WI38 (cell line): ENCODE measurements around the gene BRSK2.
"Not testable (repeated sequence)": the region's sequence is repeated elsewhere in the genome, so short reads cannot be mapped to it uniquely, and the experiment has no call there.

Experiments used
- H3K4me3 ChIP-seq: 2 replicates; pipeline ENCODE4 v1.5.1; 2011; ENCODE audit warnings: low read depth, mild to moderate bottlenecking, control low read depth, low read length
- TF ChIP-seq, protein P1 (sequence below): IDR thresholded peaks from 2 replicates; pipeline ENCODE4 v1.5.1; 2012; ENCODE audit warnings: low read depth, mild to moderate bottlenecking, control low read depth, low read length

The BRSK2 gene

DNA sequence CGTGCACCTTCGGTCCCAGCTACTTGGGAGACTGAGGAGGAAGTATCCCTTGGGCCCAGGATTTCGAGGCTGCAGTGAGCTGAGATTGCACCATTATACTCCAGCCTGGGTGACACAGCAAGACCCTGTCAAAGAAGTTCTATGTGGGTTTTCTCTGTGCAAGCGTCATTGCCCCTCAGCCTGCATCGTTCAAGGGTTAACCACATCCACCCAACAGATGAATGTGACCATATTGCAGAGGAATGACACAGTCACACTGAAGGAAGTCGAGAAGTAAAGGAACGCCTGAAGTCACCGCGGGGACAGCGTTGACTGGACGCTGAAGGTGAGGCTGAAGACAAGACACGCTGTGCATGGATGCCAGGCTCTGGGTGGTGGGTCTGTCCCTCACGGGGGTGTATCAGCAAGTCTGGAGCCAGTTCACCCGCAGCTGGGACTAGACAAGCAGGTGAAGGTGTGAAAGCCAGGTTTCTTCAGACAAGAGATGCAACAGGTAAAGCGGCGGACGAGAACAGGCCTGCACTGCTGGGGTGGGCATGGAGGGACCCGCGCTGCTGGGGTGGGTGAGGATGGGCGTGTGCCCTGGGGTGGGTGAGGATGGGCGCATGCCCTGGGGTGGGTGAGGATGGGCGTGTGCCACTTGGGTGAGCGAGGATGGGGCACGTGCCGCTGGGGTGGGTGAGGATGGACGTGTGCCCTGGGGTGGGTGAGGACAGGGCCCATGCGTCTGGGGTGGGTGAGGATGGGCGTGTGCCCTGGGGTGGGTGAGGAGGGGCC lies 43.8 kb upstream of the BRSK2 start:
- TF ChIP-seq, protein P1, sequence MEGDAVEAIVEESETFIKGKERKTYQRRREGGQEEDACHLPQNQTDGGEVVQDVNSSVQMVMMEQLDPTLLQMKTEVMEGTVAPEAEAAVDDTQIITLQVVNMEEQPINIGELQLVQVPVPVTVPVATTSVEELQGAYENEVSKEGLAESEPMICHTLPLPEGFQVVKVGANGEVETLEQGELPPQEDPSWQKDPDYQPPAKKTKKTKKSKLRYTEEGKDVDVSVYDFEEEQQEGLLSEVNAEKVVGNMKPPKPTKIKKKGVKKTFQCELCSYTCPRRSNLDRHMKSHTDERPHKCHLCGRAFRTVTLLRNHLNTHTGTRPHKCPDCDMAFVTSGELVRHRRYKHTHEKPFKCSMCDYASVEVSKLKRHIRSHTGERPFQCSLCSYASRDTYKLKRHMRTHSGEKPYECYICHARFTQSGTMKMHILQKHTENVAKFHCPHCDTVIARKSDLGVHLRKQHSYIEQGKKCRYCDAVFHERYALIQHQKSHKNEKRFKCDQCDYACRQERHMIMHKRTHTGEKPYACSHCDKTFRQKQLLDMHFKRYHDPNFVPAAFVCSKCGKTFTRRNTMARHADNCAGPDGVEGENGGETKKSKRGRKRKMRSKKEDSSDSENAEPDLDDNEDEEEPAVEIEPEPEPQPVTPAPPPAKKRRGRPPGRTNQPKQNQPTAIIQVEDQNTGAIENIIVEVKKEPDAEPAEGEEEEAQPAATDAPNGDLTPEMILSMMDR, result no peak
- no peak overlapping the region for H3K4me3 ChIP-seq

DNA sequence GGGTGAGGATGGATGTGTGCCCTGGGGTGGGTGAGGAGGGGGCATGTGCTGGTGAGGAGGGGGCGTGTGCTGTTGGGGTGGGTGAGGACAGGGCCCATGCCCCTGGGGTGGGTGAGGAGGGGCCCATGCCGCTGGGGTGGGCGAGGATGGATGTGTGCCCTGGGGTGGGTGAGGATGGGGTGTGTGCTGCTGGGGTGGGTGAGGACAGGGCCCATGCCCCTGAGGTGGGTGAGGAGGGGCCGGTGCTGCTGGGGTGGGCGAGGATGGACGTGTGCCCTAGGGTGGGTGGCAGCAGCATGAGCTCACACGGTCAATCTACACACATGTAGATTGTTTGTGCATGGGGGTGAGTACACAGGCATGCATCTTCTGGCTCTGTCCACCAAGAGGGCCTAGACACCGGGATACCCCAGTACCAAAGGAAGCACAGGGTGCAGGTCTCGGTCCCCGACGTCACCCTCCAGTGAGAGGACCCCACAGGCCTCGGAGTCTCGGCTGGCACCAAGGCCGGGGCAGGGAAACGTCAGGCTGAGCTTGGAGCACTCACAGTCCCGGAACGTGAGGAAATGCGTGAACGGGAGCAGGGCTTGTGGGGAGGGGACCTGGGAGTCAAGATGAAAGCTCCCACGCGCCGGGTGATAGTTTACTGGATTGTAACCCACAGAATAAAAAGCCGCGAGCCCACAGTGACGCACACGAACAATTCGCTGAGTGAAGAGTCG lies 42.9 kb upstream of the BRSK2 start:
- TF ChIP-seq, protein P1, result no peak
- no peak overlapping the region for H3K4me3 ChIP-seq

DNA sequence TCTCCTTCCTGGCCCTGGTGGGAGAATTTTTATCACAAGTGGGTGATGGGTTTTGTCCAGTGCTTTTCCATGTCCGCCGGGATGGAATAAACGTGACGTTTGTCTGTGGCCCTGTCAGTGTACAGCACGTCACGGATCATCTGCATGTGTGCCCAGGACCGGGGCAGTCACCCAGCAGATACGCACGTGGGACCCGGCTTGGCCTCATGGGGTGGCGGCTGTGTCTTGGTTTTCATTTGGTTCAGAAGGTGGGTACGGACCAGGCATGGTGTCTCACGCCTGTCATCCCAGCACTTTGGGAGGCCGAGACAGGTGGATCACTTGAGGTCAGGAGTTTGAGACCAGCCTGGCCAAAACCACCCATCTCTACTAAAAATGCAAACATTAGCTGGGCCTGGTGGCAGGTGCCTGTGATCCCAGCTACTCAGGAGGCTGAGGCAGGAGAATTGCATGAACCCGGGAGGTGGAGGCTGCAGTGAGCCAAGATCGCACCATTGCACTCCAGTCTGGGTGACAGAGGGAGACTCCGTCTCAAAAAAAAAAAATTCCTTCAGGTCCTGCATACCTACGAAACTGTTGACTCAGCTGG lies 42.2 kb upstream of the BRSK2 start:
- H3K4me3 ChIP-seq, result not testable (repeated sequence)

DNA sequence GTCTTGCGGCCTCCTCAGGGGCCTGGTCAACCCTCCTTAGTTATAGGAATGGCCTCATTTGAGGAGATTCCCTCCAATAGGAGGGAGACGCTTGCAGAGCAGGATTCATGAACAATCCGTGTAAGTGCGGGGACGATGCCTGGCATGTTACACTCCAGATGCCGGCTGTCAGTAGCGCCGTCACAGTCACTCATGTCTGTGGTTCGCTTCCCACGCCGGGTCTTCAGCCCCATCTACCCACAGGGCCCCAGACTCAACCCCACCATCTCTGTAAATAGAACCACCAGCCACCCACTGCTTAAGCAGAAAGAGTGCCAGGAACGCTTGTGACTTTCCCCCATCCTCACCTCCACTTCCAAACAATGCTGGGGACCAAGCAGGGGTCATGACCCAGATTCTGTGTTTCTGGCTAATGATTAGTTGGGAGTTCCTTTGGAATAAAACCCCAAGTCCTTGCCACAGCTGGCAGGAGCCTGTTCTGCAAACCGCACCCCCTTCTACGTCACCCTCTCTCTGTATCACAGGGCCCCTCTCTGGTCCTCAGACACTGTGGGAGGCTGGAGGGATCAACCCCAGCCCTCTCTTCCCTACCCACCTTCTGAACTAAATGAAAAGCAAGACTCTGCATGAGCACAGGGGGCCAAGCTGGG lies 41.5 kb upstream of the BRSK2 start:
- TF ChIP-seq, protein P1, result no peak
- H3K4me3 ChIP-seq, result no peak overlapping the region

DNA sequence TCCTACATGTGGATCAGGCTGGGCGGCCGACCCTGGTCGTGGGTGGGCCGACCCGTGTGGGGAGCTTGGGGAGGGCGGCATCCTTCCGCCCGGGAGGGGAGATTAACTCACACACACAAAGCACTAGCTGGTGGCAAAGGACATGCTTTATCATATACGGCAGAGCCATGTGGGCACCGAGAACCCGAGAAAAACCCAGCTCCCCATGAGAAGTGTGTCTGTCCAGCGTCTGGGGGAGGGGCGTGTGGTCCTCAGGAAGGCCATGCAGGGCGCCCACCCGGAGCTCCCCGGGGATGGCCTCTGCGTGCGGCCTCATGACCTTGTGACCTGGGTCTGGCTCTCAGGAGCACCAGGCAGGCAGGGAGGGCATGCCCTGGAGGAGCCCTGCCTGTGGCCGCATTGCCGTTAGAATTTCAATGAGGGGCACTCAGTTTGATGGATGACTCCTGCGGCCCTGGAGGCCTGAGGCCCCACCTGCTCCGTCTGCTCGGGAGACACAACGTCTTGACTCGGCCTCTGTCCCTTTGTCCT lies 40.9 kb upstream of the BRSK2 start:
- no peak overlapping the region for H3K4me3 ChIP-seq
- TF ChIP-seq, protein P1, result no peak

DNA sequence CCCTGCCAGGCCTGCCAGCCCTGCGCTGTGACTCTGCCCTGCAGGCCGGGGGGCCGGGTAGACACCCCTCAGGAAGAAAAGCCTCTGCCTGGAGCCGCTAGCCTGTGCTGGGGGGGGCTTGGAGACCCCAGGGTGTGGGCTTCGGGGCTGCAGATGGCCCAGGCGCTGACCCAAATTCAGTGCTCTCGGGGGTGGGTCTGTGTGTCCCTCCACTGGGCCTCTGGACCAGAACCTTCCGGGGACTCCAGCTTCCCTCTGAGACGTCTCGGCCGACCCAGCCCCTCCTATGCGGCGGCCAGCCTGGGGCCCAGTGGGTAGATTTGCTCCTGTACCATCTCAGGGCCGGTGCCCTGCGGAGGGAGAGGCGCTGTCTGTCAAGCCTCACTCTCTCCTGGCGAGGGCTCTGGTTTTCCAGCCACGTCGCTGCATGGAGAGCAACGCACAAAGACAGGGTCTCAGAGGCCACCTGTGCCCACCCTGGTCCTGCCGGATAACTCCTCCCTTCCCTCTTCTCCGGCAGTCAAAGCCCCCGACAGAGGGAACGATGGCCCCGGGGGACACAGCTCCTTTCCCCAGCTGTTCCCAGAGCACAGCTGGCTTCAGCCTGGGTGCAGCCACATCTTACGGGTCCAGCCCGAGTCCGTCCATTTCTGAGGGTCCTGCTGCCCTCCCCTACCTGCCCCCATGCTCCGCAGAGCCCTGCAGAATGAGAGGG lies 40.2 kb upstream of the BRSK2 start:
- H3K4me3 ChIP-seq, result no peak overlapping the region
- TF ChIP-seq, protein P1, result no peak
